Right forelimb (tissue), 1 donor: ENCODE data around the gene TLR3.

Source experiments
- DNase-seq: peaks from one replicate; pipeline ENCODE4 v3.0.0-alpha.2; 2018

The TLR3 gene

GRCh38 chr4:186105647-186106321 lies 36.8 kb downstream of the TLR3 start:
- peak; percentile 44 for DNase-seq

GRCh38 chr4:186107947-186108346 lies 39.0 kb downstream of the TLR3 start:
- DNase-seq, result no peak

GRCh38 chr4:186108391-186108790 lies 39.4 kb downstream of the TLR3 start:
- DNase-seq, result no peak

- no peak for DNase-seq
Measured at GRCh38 chr4:186109245-186109644, 40.3 kb downstream of the TLR3 start.

DNA sequence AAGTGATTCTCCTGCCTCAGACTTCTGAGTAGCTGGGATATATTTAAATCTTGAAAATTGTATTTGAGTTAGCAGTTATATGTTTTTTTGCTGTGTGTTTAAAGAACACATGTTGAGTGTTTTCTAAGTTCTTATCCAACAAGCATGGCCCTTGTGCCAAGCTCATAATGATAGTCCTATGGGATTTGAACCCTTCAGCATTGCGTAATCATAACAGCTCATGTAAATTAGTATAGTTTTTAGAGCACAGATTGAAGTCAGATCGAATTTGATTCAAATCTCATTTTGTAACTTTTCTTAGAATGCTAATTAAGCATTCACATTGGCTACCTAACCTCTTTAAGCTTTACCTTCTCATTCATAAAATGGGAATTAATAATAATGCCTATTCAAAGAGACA lies 47.7 kb downstream of the TLR3 start:
- DNase-seq, result no peak

GRCh38 chr4:186118582-186118981 lies 49.6 kb downstream of the TLR3 start:
- no peak for DNase-seq

DNA sequence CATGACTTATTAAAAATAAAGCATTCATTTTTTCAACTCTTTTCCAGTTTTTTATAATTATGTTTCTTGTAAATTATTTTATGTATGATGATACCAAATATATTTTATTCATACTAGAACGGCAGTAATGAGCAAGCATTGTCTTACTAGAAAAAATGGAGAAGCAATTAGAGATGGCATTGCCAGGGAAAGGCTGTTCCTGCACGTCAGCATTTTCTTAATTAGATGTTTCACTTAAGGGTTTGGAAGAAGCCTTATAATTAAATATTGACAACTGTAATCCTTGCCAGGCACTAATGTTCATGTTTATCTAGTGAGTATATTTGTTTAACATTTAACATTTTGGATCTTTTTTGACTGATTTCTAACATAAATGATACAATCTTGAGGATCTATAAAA lies 52.1 kb downstream of the TLR3 start:
- no peak for DNase-seq

DNA sequence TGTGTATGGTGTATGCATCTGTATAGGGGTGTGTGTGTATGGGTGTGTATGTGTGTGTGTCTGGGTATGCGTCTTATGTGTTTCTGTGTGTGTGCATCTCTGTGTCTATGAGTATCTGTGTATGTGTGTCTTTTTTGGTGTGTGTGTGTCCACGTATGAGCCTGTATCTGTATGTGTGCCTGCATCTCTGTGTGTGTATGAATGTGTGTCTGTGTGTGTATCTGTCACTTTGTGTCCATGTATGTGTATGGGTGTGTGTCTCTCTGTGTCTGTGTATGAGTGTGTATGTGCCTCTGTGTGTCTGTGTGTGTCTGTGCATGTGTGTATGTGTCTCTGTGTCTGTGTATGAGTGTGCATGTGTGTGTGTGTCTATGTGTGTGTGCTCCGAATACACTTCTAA lies 59.9 kb downstream of the TLR3 start:
- no peak for DNase-seq

GRCh38 chr4:186131935-186132334 lies 63.0 kb downstream of the TLR3 start:
- DNase-seq, result no peak

DNA sequence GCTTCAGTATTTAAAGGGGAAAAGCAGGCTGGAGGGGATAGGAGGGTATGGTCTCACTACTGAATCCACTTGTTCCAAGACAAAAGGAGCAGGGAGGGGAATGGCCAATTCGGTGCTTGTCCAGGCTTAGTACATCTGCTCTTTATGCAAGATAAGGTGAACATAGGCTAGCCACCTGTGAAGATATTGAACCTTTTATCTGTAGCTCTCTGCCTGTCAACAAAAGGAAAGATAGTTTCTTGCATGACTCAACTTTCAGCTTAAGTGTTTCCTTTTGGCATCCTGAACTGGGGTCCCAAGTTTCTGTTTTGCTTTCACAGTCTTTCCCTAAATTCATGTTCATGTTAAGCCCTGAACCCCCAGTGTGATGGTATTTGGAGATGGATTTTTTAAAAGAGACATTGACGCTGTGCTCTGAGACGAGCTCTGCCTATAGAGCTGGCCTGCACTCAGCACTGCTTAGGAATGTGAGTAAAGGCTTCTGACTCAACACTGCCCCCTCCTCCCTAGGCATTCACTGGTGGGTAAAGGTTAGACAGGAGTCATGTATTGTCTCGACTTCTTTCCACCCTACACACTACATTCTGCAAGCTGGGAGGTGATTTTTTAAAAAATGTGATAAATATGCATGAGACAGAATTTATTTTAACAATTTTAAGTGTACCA lies 63.8 kb downstream of the TLR3 start:
- no peak for DNase-seq

GRCh38 chr4:186134257-186134656 lies 65.3 kb downstream of the TLR3 start:
- DNase-seq, result no peak

GRCh38 chr4:186134861-186135260 lies 65.9 kb downstream of the TLR3 start:
- DNase-seq, result no peak

DNA sequence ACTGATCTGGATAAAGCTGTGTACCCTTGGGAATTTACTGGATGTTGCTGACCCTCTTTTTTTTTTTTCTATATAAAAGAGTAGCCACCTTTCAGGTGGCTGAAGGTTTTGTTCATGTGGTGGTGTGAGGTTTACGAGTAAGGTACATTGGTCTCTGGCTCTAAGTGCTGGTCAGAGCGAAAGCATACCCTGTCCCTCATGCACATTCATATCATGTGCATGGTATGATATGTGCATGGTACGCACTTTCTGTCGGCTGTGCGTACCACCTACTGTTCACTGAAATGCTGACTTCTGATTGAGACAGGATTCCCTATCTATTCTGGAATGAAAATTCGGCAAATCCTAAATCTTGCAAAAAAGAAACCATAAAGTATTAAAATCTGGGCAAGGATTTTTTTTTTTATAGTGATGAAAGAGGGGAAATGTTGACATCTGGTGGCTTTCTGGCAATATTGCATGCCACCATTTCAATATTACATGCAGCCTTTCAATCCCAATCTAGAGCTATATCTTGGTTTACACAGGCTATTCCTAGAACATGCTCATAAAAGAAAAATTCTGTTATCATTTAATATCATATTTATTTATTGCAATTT lies 68.3 kb downstream of the TLR3 start:
- DNase-seq, result no peak
